SK-N-SH (cell line): Measurements from ENCODE around the gene IGF1R. TPM values are rescaled to one million over a fixed set of nuclear protein-coding genes. Genes with fewer than 3 reads are reported as not detected.
"Not testable (repeated sequence)": the region's sequence is repeated elsewhere in the genome, so short reads cannot be mapped to it uniquely, and the experiment has no call there.

ENCODE experiments used
- CTCF ChIA-PET: fragments of 300-600, 350-600 bp; formaldehyde crosslinking; extraction: SDS; loops from one replicate; lab custom pipeline; 2021; lab: Yijun Ruan, JAX
- POLR2A ChIA-PET: fragments of 350-600 bp; sonication (Branson Sonifier 250); formaldehyde crosslinking; extraction: SDS; loops from one replicate; lab custom pipeline; 2020; ENCODE audit warnings: antibody characterized with exemption, inconsistent platforms; lab: Yijun Ruan, JAX
- DNase-seq: peaks from one replicate; pipeline ENCODE4 v3.0.0; 2012
- H2AFZ ChIP-seq: fragments of 200-600 bp; sonication (generic); 2 replicates; pipeline ENCODE4 v1.8.1; 2016; ENCODE audit warnings: antibody characterized with exemption, mild to moderate bottlenecking, low read depth
- H3F3A ChIP-seq: fragments of 200-600 bp; sonication (generic); replicated peaks from 2 replicates; pipeline ENCODE3; 2016; ENCODE audit warnings: antibody characterized with exemption, mild to moderate bottlenecking; ENCODE audit not compliant: insufficient read depth
- H3K27ac ChIP-seq, 2 experiments: fragments of 200-500 bp in 1 of 2; fragments of 200-600 bp in 1 of 2; sonication (Bioruptor generic) in 1 of 2; sonication (generic), shearing (Covaris generic) in 1 of 2; 2 replicates each; pipeline versions ENCODE4 v1.5.1 to v1.6.1; 2014 to 2016; ENCODE audit warnings: low read depth in 2 of 2, inconsistent platforms in 1 of 2, low read length in 1 of 2, mild to moderate bottlenecking in 1 of 2, mixed read lengths in 1 of 2
- H3K27me3 ChIP-seq: fragments of 200-600 bp; sonication (generic), shearing (Covaris generic); 2 replicates; pipeline ENCODE4 v1.6.1; 2016; ENCODE audit warnings: mixed run types; ENCODE audit not compliant: insufficient read depth
- H3K36me3 ChIP-seq, 2 experiments: fragments of 200-500 bp in 1 of 2; fragments of 200-600 bp in 1 of 2; sonication (Bioruptor generic) in 1 of 2; sonication (generic) in 1 of 2; replicated peaks in 1 of 2; 2 replicates each; pipeline versions ENCODE3 to v1.5.1; 2014 to 2016; ENCODE audit warnings: low read length in 1 of 2, mild to moderate bottlenecking in 1 of 2; ENCODE audit not compliant: insufficient read depth in 2 of 2, control insufficient read depth in 1 of 2
- H3K4me1 ChIP-seq, 2 experiments: fragments of 200-500 bp in 1 of 2; fragments of 200-600 bp in 1 of 2; sonication (Bioruptor generic) in 1 of 2; sonication (generic), shearing (Covaris generic) in 1 of 2; 2 replicates each; pipeline versions ENCODE4 v1.5.1 to v1.6.1; 2014 to 2016; ENCODE audit warnings: low read depth in 1 of 2, low read length in 1 of 2, mixed run types in 1 of 2; ENCODE audit not compliant: insufficient read depth in 2 of 2, control insufficient read depth in 1 of 2
- H3K4me2 ChIP-seq: fragments of 200-600 bp; sonication (generic), shearing (Covaris generic); 2 replicates; pipeline ENCODE4 v1.6.1; 2017; ENCODE audit warnings: mixed run types
- H3K4me3 ChIP-seq, 2 experiments: fragments of 200-500 bp in 1 of 2; fragments of 200-600 bp in 1 of 2; sonication (Bioruptor generic) in 1 of 2; sonication (generic), shearing (Covaris generic) in 1 of 2; 2 replicates each; pipeline versions ENCODE4 v1.5.1 to v1.8.1; 2014 to 2016; ENCODE audit warnings: low read depth in 2 of 2, inconsistent platforms in 1 of 2, low read length in 1 of 2, mild to moderate bottlenecking in 1 of 2, mixed read lengths in 1 of 2, moderate library complexity in 1 of 2
- H3K79me2 ChIP-seq: fragments of 200-600 bp; sonication (generic); 2 replicates; pipeline ENCODE4 v1.8.1; 2017; ENCODE audit warnings: mild to moderate bottlenecking; ENCODE audit not compliant: insufficient read depth
- H3K9ac ChIP-seq: fragments of 200-600 bp; sonication (generic); 2 replicates; pipeline ENCODE4 v1.6.1; 2017; ENCODE audit warnings: mixed run types
- H3K9me2 ChIP-seq: fragments of 200-600 bp; sonication (generic); 2 replicates; pipeline ENCODE4 v1.6.1; 2017; ENCODE audit warnings: mixed run types
- H3K9me3 ChIP-seq: fragments of 200-600 bp; sonication (generic); 2 replicates; pipeline ENCODE4 v1.6.1; 2017; ENCODE audit warnings: mixed run types, mild to moderate bottlenecking, moderate library complexity
- H4K20me1 ChIP-seq: fragments of 200-600 bp; sonication (generic); 2 replicates; pipeline ENCODE4 v1.6.1; 2017; ENCODE audit warnings: mild to moderate bottlenecking, mixed run types; ENCODE audit not compliant: insufficient read depth
- CHD2 ChIP-seq: fragments of 150-350 bp; IDR thresholded peaks from 2 replicates; pipeline ENCODE4 v1.6.1; 2018; ENCODE audit warnings: low read length; ENCODE audit not compliant: partially characterized antibody
- EP300 ChIP-seq, 2 experiments: IDR thresholded peaks; 2 replicates each; pipeline versions ENCODE4 v1.4.0 to v1.6.1; 2012; ENCODE audit warnings: borderline replicate concordance in 1 of 2, low read depth in 1 of 2, low read length in 1 of 2
- EZH2phosphoT487 ChIP-seq: fragments of 200-600 bp; sonication (generic); IDR thresholded peaks from 2 replicates; pipeline ENCODE4 v1.6.1; 2017; ENCODE audit warnings: low read depth, mixed run types, mild to moderate bottlenecking, antibody characterized with exemption, moderate library complexity, borderline replicate concordance
- GABPA ChIP-seq: IDR thresholded peaks from 2 replicates; pipeline ENCODE4 v1.4.0; 2012; ENCODE audit warnings: low read depth, mild to moderate bottlenecking
- JUND ChIP-seq: IDR thresholded peaks from 2 replicates; pipeline ENCODE4 v1.4.0; 2012
- RXRA ChIP-seq: IDR thresholded peaks from 2 replicates; pipeline ENCODE4 v1.4.0; 2012; ENCODE audit warnings: low read depth, mild to moderate bottlenecking, borderline replicate concordance
- SIN3A ChIP-seq: IDR thresholded peaks from 2 replicates; pipeline ENCODE4 v1.6.1; 2012; ENCODE audit warnings: low read depth, mild to moderate bottlenecking, low read length, moderate library complexity, borderline replicate concordance
- TEAD4 ChIP-seq: IDR thresholded peaks from 2 replicates; pipeline ENCODE4 v1.4.0; 2012; ENCODE audit warnings: mild to moderate bottlenecking, borderline replicate concordance; ENCODE audit not compliant: insufficient read depth
- YY1 ChIP-seq: IDR thresholded peaks from 2 replicates; pipeline ENCODE4 v1.4.0; 2012; ENCODE audit warnings: low read depth, mild to moderate bottlenecking
- WGBS: methylation state at CpG from one replicate; pipeline ENCODE4 v1.1.6; 2017; ENCODE audit warnings: low lambda C conversion rate; 5-methylcytosine and 5-hydroxymethylcytosine counted together
- polyA plus RNA-seq, 3 experiments: library from polyadenylated mRNA; depleted of rRNA; stranded (reverse); fragments of >200 nt; gene quantifications; 2 replicates each; pipeline ENCODE4 v1.2.3, GENCODE V29; 2012
- TF ChIP-seq, protein P1 (sequence below): fragments of 150-350 bp; IDR thresholded peaks from 2 replicates; pipeline ENCODE4 v1.6.1; 2016; ENCODE audit warnings: mild to moderate bottlenecking, low read depth, low read length
- TF ChIP-seq, protein P2 (sequence below): IDR thresholded peaks from 2 replicates; pipeline ENCODE4 v1.6.1; 2012; ENCODE audit warnings: mild to moderate bottlenecking, low read depth, low read length, moderate library complexity
- TF ChIP-seq, protein P3 (sequence below): IDR thresholded peaks from 2 replicates; pipeline ENCODE4 v1.4.0; 2012; ENCODE audit warnings: low read depth
- TF ChIP-seq, protein P4 (sequence below): IDR thresholded peaks from 2 replicates; pipeline ENCODE4; 2012
- TF ChIP-seq, protein P5 (sequence below): fragments of 200-600 bp; sonication (generic); IDR thresholded peaks from 2 replicates; pipeline ENCODE4 v1.6.1; 2017; ENCODE audit warnings: antibody characterized with exemption, mild to moderate bottlenecking, moderate library complexity

The IGF1R gene
- polyA plus RNA-seq, 1 of the 3 experiments (the other 2 are of a cell fraction), result 9.5 TPM

DNA sequence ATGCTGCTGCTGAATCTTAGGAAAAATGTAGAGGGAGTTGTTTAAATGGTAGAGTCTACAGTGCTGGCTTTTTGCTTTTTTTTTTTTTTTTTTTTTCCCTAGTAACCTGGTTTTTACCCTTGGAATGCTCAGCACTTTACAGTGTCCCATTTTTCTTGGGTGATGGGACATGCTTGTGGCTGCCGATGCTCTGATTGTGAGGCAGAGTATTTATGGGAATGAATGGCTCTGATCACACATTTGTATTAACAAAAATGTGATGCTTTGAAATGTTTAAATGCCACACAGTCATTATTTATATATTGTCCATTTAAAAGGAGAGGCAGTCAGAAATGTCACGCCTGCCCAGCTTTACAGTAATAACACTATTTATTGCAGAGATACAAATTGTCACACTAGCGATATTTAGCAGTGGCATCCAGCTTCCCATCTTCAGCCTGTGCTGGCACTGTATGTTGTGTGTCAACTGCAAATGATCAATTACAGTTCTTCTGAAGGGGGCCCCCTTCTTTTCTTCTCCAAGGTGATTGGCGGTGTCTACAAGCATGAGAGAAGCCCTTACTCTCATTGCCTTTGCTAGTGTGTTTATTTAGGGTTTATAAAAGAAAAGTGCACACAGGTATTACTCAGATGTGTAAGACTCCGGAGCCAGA lies 30.9 kb upstream of the IGF1R start:
- ChIA-PET POLR2A (no interaction called here), CTCF (no interaction called here)
- TF ChIP-seq, protein P1, sequence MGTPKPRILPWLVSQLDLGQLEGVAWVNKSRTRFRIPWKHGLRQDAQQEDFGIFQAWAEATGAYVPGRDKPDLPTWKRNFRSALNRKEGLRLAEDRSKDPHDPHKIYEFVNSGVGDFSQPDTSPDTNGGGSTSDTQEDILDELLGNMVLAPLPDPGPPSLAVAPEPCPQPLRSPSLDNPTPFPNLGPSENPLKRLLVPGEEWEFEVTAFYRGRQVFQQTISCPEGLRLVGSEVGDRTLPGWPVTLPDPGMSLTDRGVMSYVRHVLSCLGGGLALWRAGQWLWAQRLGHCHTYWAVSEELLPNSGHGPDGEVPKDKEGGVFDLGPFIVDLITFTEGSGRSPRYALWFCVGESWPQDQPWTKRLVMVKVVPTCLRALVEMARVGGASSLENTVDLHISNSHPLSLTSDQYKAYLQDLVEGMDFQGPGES, result no peak
- TF ChIP-seq, protein P2, sequence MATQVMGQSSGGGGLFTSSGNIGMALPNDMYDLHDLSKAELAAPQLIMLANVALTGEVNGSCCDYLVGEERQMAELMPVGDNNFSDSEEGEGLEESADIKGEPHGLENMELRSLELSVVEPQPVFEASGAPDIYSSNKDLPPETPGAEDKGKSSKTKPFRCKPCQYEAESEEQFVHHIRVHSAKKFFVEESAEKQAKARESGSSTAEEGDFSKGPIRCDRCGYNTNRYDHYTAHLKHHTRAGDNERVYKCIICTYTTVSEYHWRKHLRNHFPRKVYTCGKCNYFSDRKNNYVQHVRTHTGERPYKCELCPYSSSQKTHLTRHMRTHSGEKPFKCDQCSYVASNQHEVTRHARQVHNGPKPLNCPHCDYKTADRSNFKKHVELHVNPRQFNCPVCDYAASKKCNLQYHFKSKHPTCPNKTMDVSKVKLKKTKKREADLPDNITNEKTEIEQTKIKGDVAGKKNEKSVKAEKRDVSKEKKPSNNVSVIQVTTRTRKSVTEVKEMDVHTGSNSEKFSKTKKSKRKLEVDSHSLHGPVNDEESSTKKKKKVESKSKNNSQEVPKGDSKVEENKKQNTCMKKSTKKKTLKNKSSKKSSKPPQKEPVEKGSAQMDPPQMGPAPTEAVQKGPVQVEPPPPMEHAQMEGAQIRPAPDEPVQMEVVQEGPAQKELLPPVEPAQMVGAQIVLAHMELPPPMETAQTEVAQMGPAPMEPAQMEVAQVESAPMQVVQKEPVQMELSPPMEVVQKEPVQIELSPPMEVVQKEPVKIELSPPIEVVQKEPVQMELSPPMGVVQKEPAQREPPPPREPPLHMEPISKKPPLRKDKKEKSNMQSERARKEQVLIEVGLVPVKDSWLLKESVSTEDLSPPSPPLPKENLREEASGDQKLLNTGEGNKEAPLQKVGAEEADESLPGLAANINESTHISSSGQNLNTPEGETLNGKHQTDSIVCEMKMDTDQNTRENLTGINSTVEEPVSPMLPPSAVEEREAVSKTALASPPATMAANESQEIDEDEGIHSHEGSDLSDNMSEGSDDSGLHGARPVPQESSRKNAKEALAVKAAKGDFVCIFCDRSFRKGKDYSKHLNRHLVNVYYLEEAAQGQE, result no peak
- TF ChIP-seq EP300 (IDR thresholded peaks at IDR 0.05; ENCODE audit: borderline replicate concordance in 1 of 2, low read depth in 1 of 2, low read length in 1 of 2), result no peak
- TF ChIP-seq YY1, result no peak
- TF ChIP-seq, protein P3, sequence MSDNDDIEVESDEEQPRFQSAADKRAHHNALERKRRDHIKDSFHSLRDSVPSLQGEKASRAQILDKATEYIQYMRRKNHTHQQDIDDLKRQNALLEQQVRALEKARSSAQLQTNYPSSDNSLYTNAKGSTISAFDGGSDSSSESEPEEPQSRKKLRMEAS, result no peak
- no peak for TF ChIP-seq SIN3A
- TF ChIP-seq GABPA, result no peak
- no peak for TF ChIP-seq JUND
- no peak for TF ChIP-seq TEAD4
- TF ChIP-seq, protein P4, sequence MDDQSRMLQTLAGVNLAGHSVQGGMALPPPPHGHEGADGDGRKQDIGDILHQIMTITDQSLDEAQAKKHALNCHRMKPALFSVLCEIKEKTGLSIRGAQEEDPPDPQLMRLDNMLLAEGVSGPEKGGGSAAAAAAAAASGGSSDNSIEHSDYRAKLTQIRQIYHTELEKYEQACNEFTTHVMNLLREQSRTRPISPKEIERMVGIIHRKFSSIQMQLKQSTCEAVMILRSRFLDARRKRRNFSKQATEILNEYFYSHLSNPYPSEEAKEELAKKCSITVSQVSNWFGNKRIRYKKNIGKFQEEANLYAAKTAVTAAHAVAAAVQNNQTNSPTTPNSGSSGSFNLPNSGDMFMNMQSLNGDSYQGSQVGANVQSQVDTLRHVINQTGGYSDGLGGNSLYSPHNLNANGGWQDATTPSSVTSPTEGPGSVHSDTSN, result no peak
- TF ChIP-seq, protein P5, sequence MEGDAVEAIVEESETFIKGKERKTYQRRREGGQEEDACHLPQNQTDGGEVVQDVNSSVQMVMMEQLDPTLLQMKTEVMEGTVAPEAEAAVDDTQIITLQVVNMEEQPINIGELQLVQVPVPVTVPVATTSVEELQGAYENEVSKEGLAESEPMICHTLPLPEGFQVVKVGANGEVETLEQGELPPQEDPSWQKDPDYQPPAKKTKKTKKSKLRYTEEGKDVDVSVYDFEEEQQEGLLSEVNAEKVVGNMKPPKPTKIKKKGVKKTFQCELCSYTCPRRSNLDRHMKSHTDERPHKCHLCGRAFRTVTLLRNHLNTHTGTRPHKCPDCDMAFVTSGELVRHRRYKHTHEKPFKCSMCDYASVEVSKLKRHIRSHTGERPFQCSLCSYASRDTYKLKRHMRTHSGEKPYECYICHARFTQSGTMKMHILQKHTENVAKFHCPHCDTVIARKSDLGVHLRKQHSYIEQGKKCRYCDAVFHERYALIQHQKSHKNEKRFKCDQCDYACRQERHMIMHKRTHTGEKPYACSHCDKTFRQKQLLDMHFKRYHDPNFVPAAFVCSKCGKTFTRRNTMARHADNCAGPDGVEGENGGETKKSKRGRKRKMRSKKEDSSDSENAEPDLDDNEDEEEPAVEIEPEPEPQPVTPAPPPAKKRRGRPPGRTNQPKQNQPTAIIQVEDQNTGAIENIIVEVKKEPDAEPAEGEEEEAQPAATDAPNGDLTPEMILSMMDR, result no peak
- no peak for TF ChIP-seq RXRA
- TF ChIP-seq EZH2phosphoT487, result no peak
- no peak for TF ChIP-seq CHD2
- 0 out of 2 replicates have a peak, but pooled peaks cover 3% of the 10 kb centered on the region for H3K9me2 ChIP-seq
- no peak overlapping the region for H3K9ac ChIP-seq
- no peak overlapping the region for H3K4me2 ChIP-seq
- no peak overlapping the region for H3K4me3 ChIP-seq
- no peaks in the 10 kb centered on the region for H3K4me1 ChIP-seq
- no peak overlapping the region for H2AFZ ChIP-seq
- 53% methylated on average over 5 of the region's 5 CpGs for WGBS
- no peaks in the 10 kb centered on the region for H3K36me3 ChIP-seq
- peaks cover 19% of the 10 kb centered on the region for H3K27me3 ChIP-seq
- H3K79me2 ChIP-seq, result no peaks in the 10 kb centered on the region
- H3K9me3 ChIP-seq, result no peaks in the 10 kb centered on the region
- no peak overlapping the region for H3K27ac ChIP-seq
- DNase-seq, result no peak
- H4K20me1 ChIP-seq, result no peaks in the 10 kb centered on the region
- H3F3A ChIP-seq, result no peaks in the 10 kb centered on the region

DNA sequence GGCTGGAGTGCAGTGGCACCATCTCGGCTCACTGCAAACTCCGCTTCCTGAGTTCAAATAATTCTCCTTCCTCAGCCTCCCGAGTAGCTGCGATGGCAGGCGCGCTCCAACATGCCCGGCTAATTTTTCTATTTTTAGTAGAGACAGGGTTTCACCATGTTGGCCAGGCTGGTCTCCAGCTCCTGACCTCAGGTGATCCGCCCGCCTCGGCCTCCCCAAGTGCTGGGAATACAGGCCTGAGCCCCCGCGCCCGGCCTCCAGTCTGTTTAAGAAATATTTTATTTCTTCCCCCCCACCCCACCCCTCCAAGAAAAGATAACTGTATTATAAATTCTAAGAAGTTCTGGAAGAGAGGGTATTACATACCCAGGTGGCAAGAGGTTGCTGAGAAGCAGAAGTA lies 29.8 kb upstream of the IGF1R start:
- H3K4me1 ChIP-seq, H3K36me3 ChIP-seq, H4K20me1 ChIP-seq, H3K4me2 ChIP-seq, H3K9ac ChIP-seq, H3K79me2 ChIP-seq, H3K9me2 ChIP-seq, H3K27ac ChIP-seq, H3K4me3 ChIP-seq, H3K9me3 ChIP-seq, H2AFZ ChIP-seq, CTCF ChIA-PET, H3F3A ChIP-seq, DNase-seq, POLR2A ChIA-PET: not testable (repeated sequence)
- 83% methylated on average over 13 of the region's 13 CpGs for WGBS
- peaks cover 19% of the 10 kb centered on the region for H3K27me3 ChIP-seq
